Lower leg skin (tissue), 3 donors: Measurements from ENCODE around the gene ARHGAP22.

ENCODE experiments used
- POLR2A ChIP-seq, 2 donors: fragments of 450-650 bp; IDR thresholded peaks; one replicate each; pipeline ENCODE4 v1.6.1; 2016 to 2017; ENCODE audit warnings: antibody characterized with exemption in 2 of 2, mild to moderate bottlenecking in 1 of 2, moderate library complexity in 1 of 2
- TF ChIP-seq, protein P1 (sequence below), 3 donors: fragments of 450-650 bp; IDR thresholded peaks; one replicate each; pipeline ENCODE4 v1.5.1; 2016; ENCODE audit warnings: antibody characterized with exemption in 3 of 3, mild to moderate bottlenecking in 3 of 3, moderate library complexity in 2 of 3

DNA sequence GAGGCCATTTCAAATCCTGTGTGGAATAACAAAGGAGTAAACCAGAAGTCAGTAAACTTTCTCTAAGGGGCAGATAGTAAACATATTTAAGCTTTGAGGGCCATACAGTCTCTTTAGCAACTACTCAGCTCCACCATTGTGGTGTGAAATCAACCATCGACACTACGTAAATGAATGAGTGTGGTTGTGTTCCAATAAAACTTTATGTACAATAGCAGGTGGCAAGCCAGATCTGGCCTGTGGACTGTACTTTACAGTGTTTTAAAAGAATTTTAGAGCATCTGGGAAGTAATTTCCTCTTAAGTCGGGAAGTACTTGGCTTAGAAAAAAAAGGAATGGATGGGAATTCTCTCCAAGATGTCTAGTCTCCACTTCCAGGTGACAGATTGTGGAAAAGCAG, 71.3 kb downstream of the ARHGAP22 start:
- TF ChIP-seq, protein P1, sequence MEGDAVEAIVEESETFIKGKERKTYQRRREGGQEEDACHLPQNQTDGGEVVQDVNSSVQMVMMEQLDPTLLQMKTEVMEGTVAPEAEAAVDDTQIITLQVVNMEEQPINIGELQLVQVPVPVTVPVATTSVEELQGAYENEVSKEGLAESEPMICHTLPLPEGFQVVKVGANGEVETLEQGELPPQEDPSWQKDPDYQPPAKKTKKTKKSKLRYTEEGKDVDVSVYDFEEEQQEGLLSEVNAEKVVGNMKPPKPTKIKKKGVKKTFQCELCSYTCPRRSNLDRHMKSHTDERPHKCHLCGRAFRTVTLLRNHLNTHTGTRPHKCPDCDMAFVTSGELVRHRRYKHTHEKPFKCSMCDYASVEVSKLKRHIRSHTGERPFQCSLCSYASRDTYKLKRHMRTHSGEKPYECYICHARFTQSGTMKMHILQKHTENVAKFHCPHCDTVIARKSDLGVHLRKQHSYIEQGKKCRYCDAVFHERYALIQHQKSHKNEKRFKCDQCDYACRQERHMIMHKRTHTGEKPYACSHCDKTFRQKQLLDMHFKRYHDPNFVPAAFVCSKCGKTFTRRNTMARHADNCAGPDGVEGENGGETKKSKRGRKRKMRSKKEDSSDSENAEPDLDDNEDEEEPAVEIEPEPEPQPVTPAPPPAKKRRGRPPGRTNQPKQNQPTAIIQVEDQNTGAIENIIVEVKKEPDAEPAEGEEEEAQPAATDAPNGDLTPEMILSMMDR (IDR thresholded peaks at IDR 0.05) = no peak
- TF ChIP-seq POLR2A (IDR thresholded peaks at IDR 0.05) = no peak
